WI38 (cell line): ENCODE results near the gene MSMO1.

Experiments used
- H3K4me3 ChIP-seq: 2 replicates; pipeline ENCODE4 v1.5.1; 2011; ENCODE audit warnings: low read depth, mild to moderate bottlenecking, control low read depth, low read length
- CTCF ChIP-seq: IDR thresholded peaks from 2 replicates; pipeline ENCODE4 v1.5.1; 2012; ENCODE audit warnings: low read depth, mild to moderate bottlenecking, control low read depth, low read length

MSMO1 gene

DNA sequence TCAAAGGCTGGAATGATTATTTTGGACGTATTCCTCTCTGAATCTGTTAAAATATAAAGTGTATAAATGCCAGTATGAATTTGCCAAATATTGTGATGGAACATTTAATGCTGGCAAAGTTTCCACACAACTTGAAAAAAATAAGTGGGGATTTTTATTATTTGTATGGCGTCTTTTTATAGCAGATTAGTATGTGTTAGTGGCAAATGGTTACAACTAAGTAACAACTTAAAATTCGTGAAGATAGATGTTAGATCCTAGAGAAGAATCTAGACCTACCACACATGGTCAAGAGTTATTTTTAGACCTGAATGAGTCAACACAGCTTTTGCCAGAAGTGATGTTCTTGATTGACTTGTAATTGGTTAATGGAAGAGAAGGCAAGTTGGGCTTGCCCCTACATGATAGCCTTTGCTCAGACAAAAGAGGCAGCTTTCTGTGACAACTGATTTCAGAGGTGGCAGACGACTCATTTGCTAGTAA lies 56.2 kb downstream of the MSMO1 start:
- no peak for TF ChIP-seq CTCF
- H3K4me3 ChIP-seq, result no peak overlapping the region

GRCh38 chr4:165384186-165384585 lies 56.7 kb downstream of the MSMO1 start:
- no peak overlapping the region for H3K4me3 ChIP-seq
- TF ChIP-seq CTCF, result no peak

DNA sequence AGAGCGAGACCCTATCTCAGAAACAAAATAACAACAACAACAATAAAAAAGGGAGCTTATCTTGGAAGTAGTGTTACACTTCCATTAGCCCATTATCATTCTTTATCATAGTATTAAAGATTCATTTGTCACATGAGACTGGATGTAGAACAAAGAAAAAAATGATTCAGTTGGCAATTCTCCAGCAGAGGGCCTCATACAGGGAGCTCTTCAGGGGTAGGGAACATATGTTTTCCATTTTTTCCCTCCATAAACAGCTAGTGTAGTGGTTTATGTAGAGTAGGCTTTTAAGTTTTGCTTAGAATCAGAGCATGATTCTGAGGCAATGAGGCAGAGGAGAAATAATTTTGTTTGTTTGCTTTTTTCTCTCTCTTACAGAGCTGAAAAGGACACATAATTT lies 57.1 kb downstream of the MSMO1 start:
- no peak overlapping the region for H3K4me3 ChIP-seq
- no peak for TF ChIP-seq CTCF

- TF ChIP-seq CTCF, result no peak
Measured at GRCh38 chr4:165385126-165385525, 57.7 kb downstream of the MSMO1 start.

GRCh38 chr4:165386328-165386727 lies 58.9 kb downstream of the MSMO1 start:
- no peak overlapping the region for H3K4me3 ChIP-seq
- no peak for TF ChIP-seq CTCF

More at GRCh38 chr4:165385126-165385525, 57.7 kb downstream of the MSMO1 start:
- no peak overlapping the region for H3K4me3 ChIP-seq

DNA sequence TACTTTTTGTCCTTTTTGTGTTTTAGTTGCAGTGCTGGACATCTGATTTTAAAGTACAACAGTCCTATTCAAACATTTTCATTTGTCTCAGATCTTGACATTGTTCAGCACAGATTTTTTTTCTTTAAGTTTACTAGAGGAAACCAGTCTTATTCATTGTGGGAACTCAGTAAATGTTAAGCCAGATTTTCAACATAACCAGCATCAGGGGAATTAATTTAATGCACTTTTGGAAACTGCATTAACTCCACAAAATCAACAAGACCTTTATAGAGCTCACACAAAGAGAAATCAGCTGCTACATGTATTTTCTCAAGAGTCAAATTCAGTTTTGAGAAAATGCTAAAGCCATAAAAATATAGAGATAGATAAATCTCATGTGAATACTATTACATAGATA lies 61.3 kb downstream of the MSMO1 start:
- TF ChIP-seq CTCF, result no peak
- no peak overlapping the region for H3K4me3 ChIP-seq
